22Rv1 (cell line): ENCODE results near the gene SLIT3.

Experiments used
- H3K27ac ChIP-seq: fragments of 450-650 bp; 2 replicates; pipeline ENCODE4 v1.5.1; 2017
- ZFX ChIP-seq: fragments of 450-650 bp; IDR thresholded peaks from 2 replicates; pipeline ENCODE4 v1.6.1; 2017; ENCODE audit warnings: antibody characterized with exemption, borderline replicate concordance
- TF ChIP-seq, protein P1 (sequence below): fragments of 450-650 bp; IDR thresholded peaks from 2 replicates; pipeline ENCODE4 v1.5.1; 2017; ENCODE audit warnings: mild to moderate bottlenecking

SLIT3 gene

DNA sequence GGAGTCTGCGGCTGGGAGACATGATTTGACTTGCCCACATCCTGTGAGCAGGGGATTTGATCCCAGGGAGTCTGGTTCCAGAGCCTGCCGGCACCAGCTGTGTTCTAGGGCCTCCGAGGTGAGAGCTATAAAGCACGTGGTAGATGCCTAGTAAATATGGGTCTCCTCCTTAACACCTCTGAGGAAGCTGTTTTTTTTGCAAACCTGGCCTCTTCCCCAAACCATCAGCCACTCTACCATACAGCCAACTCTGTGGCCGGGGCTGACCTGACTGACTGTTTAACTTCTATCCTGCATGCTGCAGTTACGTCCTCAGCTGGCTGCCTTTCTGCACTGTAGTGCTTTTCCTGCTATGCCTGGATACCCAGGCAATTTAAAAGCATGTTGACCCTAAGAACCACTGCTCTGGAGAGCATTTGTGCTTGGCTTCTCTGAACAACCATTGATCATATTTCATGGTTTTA is 220.5 kb downstream of the SLIT3 start:
- H3K27ac ChIP-seq, result no peak overlapping the region
- TF ChIP-seq, protein P1, sequence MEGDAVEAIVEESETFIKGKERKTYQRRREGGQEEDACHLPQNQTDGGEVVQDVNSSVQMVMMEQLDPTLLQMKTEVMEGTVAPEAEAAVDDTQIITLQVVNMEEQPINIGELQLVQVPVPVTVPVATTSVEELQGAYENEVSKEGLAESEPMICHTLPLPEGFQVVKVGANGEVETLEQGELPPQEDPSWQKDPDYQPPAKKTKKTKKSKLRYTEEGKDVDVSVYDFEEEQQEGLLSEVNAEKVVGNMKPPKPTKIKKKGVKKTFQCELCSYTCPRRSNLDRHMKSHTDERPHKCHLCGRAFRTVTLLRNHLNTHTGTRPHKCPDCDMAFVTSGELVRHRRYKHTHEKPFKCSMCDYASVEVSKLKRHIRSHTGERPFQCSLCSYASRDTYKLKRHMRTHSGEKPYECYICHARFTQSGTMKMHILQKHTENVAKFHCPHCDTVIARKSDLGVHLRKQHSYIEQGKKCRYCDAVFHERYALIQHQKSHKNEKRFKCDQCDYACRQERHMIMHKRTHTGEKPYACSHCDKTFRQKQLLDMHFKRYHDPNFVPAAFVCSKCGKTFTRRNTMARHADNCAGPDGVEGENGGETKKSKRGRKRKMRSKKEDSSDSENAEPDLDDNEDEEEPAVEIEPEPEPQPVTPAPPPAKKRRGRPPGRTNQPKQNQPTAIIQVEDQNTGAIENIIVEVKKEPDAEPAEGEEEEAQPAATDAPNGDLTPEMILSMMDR, result no peak
- no peak for TF ChIP-seq ZFX

DNA sequence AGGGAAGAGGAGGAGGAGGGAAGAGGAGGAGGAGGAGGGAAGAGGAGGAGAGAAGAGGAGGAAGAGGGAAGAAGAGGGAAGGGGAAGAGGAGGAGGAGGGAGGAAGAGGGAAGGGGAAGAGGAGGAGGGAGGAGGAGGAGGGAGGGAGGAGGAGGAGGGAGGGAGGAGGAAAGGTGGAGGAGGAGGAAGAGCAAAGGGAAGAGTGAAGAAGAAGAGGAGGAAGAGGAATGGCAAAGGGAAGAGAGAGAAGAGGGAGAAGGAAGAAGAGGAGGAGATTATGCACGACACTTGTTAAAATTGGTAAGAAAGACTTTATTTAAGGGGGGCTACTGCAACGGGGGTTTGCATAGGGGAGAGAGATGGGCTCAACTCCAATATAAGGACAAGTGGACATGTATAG is 221.2 kb downstream of the SLIT3 start:
- H3K27ac ChIP-seq, result no peak overlapping the region
- TF ChIP-seq ZFX, result no peak
- TF ChIP-seq, protein P1, result no peak

DNA sequence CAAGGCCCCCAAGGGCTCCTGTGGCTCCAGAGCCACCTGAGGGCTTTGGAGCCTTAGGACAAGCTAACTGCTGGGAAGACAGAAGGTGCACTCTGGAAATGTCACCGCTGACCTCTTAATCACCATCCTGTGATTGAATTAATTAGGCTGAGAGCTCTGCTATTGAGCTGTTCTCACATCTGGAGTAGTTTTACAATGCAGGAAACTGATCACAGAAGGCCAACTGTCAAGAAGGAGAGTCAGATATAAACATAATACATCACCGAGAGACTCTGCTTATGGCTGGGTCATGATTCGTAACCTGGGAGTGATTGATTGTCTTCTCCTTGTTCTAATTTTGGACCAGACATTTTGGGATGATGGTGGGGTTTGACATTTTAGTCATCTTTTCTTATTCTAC is 226.1 kb downstream of the SLIT3 start:
- TF ChIP-seq, protein P1, result no peak
- no peak for TF ChIP-seq ZFX
- H3K27ac ChIP-seq, result no peak overlapping the region

DNA sequence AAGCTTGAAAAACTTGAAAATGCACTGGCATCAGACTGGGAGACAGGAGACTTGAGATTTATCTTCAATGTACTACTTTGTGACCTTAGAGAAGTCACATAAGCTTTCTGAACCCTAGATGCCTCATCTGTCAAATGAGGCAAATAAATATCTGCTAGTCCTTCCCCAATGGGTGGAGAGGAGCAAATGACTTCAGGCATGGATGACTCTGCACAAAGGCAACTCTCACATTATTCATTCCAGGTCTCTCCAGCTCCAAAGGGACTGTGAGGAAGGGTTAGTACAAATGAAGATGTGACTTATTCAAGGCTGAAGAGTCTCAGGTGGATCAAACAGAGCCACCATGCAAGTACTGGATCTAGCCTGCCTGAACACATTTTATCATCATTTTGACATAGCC is 228.7 kb downstream of the SLIT3 start:
- TF ChIP-seq ZFX, result no peak
- TF ChIP-seq, protein P1, result no peak
- H3K27ac ChIP-seq, result no peak overlapping the region

DNA sequence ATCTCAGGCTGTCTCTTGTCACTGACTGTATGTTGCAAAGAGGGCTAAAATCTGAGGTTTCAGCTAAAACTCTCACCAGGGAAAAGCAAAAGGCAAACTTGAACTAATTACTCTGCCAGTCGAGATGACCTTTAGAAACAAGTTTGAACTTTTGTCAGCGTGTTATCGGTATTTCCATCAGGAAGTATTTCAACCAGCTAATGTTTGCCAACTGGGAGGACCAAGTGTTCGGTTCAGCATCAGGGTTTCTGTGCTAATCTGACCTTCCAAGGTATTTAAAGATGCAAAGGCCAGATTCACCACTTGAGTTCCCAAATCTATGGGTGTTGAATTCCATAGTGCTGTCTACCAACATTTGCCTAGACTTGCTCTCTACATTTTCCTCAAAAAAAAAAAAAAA is 230.5 kb downstream of the SLIT3 start:
- no peak overlapping the region for H3K27ac ChIP-seq
- no peak for TF ChIP-seq ZFX
- TF ChIP-seq, protein P1, result no peak

DNA sequence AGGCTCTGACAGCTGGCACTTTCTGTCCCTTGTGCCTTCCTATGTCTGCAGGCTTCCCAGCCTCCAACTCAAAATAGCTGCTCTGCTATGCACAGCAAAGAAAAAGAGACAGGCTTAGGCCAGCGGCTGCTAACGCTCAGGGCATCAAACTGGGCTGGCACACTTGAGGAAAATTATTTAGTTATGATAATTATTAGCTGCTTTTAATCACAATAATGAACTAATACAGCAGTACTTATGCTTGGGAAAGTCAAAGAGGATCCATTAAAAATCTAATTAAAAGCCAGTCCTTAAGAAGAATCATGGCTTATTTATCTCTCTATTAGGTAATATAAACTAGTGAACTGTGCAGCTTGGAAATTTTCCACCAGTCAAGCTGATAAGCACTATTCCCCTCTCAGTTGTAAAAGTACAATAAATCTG is 233.2 kb downstream of the SLIT3 start:
- H3K27ac ChIP-seq, result no peak overlapping the region
- TF ChIP-seq, protein P1, result no peak
- no peak for TF ChIP-seq ZFX

DNA sequence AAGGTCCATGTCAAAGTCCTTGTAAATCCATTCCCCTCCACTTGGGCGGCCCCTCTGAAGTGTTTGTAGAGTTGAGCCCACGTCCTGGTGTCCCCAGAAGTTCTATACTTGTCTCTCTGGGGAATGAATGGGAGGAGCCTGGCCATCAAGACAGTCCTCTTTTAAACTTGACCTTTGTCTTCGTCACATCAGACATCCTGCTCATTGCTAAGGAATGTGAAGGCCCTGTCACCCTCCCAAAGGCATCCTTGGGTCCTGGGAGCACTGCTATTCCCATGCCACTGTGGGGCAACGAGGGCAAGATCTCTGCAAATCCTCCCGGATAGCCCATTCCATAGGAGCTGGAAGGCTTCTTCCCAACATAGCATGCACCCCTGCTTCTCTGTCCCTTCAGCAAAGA is 235.5 kb downstream of the SLIT3 start:
- TF ChIP-seq ZFX, result no peak
- TF ChIP-seq, protein P1, result no peak
- no peak overlapping the region for H3K27ac ChIP-seq
